ENCODE measurements around the gene ARHGDIB.

- no peak for TF ChIP-seq EP300 (IDR thresholded peaks at IDR 0.05; ENCODE audit: borderline replicate concordance)
- no peak for TF ChIP-seq RAD21 (IDR thresholded peaks at IDR 0.05; ENCODE audit: low read depth)
- no peak for TF ChIP-seq TAF1 (IDR thresholded peaks at IDR 0.05; ENCODE audit: low read depth)
- TF ChIP-seq MAX (IDR thresholded peaks at IDR 0.05) = no peak
- TF ChIP-seq CEBPB (IDR thresholded peaks at IDR 0.05) = no peak
- no peak for TF ChIP-seq YY1 (IDR thresholded peaks at IDR 0.05; ENCODE audit: low read depth)
- TF ChIP-seq EGR1 (IDR thresholded peaks at IDR 0.05) = no peak
- no peak for TF ChIP-seq CREB1 (IDR thresholded peaks at IDR 0.05; ENCODE audit: low read depth)
These were observed 57.9 kb downstream of the ARHGDIB start for GRCh38 chr12:14903386-14904098.

All from Ishikawa (cell line).